GM21737 (cell line): ENCODE results near the gene NAT14.
"Not testable (repeated sequence)": the region's sequence is repeated elsewhere in the genome, so short reads cannot be mapped to it uniquely, and the experiment has no call there.

Source experiments
- ATAC-seq: cut with Tn5 transposase; IDR thresholded peaks from one replicate; pipeline ENCODE4 v1.9.1; 2021; ENCODE audit warnings: mild to moderate bottlenecking, moderate library complexity; ENCODE audit not compliant: unreplicated experiment

NAT14 gene

GRCh38 chr19:55484593-55485438 is at the start of gene NAT14:
Gene NAT14 (plus strand): TSS chr19:55485188. CDS start chr19:55485709, 521 bp downstream.
- ATAC-seq, result no peak

GRCh38 chr19:55436847-55437246 is 48.1 kb upstream of the NAT14 start:
- ATAC-seq, result no peak

GRCh38 chr19:55437410-55437809 is 47.6 kb upstream of the NAT14 start:
- ATAC-seq, result no peak

GRCh38 chr19:55439052-55439451 is 45.9 kb upstream of the NAT14 start:
- ATAC-seq, result no peak

GRCh38 chr19:55440411-55441105 is 44.4 kb upstream of the NAT14 start:
- ATAC-seq, result no peak

GRCh38 chr19:55441319-55441691 is 43.7 kb upstream of the NAT14 start:
- no peak for ATAC-seq

GRCh38 chr19:55441692-55442321 is 43.2 kb upstream of the NAT14 start:
- ATAC-seq, result no peak

- ATAC-seq, result no peak
These were observed 42.5 kb upstream of the NAT14 start for GRCh38 chr19:55442372-55442961.

GRCh38 chr19:55443045-55443823 is 41.8 kb upstream of the NAT14 start, which contains the start of gene SHISA7:
Gene SHISA7 (minus strand): TSS chr19:55443300. CDS start chr19:55442863, 437 bp downstream.
- no peak for ATAC-seq

- no peak for ATAC-seq
These were observed 41.0 kb upstream of the NAT14 start for GRCh38 chr19:55443824-55444480.

- no peak for ATAC-seq
These were observed 40.3 kb upstream of the NAT14 start for GRCh38 chr19:55444646-55445045.

- ATAC-seq, result no peak
These were observed 38.9 kb upstream of the NAT14 start for GRCh38 chr19:55446060-55446459.

GRCh38 chr19:55447421-55448174 is 37.4 kb upstream of the NAT14 start:
- no peak for ATAC-seq

- ATAC-seq, result not testable (repeated sequence)
These were observed 36.9 kb upstream of the NAT14 start for GRCh38 chr19:55448175-55448490.

- ATAC-seq, result no peak
These were observed 35.5 kb upstream of the NAT14 start for GRCh38 chr19:55449469-55449868.

- ATAC-seq, result no peak
These were observed 33.6 kb upstream of the NAT14 start for GRCh38 chr19:55451163-55451964.

GRCh38 chr19:55451965-55452748 is 32.8 kb upstream of the NAT14 start:
- ATAC-seq, result no peak
